ENCODE results near the gene VIM. TPM values are rescaled to one million over a fixed set of nuclear protein-coding genes. Genes with fewer than 3 reads are reported as not detected.
A peak's percentile ranks its signal among the peaks of the same experiment; 100 is the strongest.

Gene VIM
- total and polyA plus RNA-seq, 5 experiments from 2014 or later = 295 to 621 (median 479) TPM

DNA sequence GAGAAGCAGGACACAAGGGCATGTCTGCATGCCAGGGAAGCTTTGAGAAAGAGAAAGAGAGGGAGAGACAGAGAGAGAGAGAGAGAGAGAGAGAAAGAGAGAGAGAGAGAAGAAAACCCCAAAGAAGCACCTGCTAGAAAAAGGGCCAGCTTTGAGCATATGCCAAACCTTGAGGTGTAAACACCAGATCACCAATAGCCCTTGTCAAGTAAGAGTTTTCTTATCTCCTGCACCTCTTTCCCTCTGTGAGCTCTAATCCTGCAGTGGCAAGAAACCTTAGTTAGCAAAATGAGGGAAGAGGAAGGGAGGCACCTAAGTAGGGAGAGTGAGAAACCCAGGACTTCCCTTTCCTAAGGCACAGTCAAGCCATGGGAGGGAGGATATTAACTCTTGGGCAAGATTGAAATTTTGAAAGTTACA is 15.2 kb upstream of the VIM start:
- POLR2A ChIA-PET = interaction anchor here (0.9 to 2.4 kb wide), 3 partner anchors 8 to 16 kb away, joined by 3 to 6 read pairs (median 5); partner anchors contain the start of gene TRDMT1
- Mint-ChIP-seq H3K4me1 (peaks cover 0 to 50% (median 11%) of the 10 kb centered on the region in 4 donors), H3K4me3 (peak overlapping the region in 1 of 10 donors; percentile 44), H3K27ac (peak overlapping the region in 5 of 10 donors; percentile 33 to 66 (median 48)), H3K27me3 (no peaks in the 10 kb centered on the region), H3K36me3 (peaks cover 0 to 9% (median 7%) of the 10 kb centered on the region in 3 donors), H3K9me3 (no peaks in the 10 kb centered on the region)
- DNase-seq = no peak
- ATAC-seq = no peak

DNA sequence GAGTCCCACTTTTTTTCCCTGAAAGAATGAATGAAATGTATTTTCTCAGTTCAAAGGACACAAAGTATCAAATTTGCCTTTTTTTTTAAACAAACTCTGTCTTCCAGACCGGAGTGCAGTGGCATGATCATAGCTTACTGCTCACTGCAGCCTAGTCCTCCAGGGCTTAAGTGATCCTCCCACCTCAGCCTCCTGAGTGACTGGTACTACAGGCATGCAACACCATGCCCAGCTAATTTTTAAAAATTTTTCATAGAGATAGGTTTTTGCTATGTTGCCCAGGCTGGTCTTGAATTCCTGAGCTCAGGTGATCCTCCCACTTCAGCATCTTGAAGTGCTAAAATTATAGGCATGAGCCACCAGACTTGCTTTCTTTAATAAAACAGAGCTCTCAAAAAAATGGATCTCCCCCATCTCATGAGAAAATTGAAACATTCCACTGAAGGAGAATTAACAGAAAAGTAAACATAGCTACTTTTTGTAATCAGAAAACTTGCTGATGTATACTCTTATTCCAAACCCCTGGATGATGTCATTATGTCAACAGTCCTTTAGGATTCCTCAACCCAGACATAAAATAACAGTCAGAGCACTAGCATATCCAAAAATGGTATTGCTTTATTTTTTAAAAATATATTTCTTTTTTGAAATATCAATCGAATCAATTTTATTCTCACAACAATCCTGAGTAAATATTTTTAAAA is 14.2 kb upstream of the VIM start:
- no peak for DNase-seq
- POLR2A ChIA-PET = interaction anchor here (0.9 to 2.4 kb wide), 3 partner anchors 7 to 15 kb away, joined by 3 to 6 read pairs (median 5); partner anchors contain the start of gene TRDMT1
- Mint-ChIP-seq H3K9me3 (no peaks in the 10 kb centered on the region), H3K27me3 (no peaks in the 10 kb centered on the region), H3K4me3 (no peak overlapping the region), H3K27ac (peak overlapping the region in 1 of 10 donors; percentile 37), H3K36me3 (peaks cover 0 to 10% (median 7%) of the 10 kb centered on the region in 3 donors), H3K4me1 (peaks cover 0 to 51% (median 10%) of the 10 kb centered on the region in 4 donors)
- no peak for ATAC-seq

DNA sequence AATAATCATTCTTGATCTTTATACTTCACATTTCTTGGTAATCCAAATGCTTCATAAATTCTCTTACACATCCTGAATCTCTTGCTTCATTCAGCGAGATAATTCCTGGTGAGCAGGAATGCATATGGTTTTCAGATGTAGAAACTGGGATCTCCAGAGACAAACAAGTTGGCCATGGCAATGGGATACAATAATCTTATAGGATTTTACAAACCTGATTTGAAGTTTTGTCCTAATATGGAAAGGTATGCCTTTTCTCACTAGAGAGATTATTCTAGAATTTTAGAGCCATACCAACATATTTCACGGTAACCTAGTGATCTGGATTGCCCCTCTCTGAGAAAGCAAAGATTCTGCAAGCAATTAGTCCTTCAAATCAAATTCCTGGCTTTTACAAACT is 13.5 kb upstream of the VIM start:
- no peak overlapping the region for H3K27ac Mint-ChIP-seq
- H3K36me3 Mint-ChIP-seq = peaks cover 0 to 10% (median 7%) of the 10 kb centered on the region in 3 donors
- H3K9me3 Mint-ChIP-seq = no peaks in the 10 kb centered on the region
- H3K27me3 Mint-ChIP-seq = no peaks in the 10 kb centered on the region
- peak overlapping the region in 1 of 10 donors; percentile 30 for H3K4me3 Mint-ChIP-seq
- ATAC-seq (no peak), DNase-seq (no peak)
- POLR2A ChIA-PET = interaction anchor here (1.8 kb wide), 1 partner anchor 15 kb away, joined by 7 read pairs; no protein-coding TSS in a partner anchor
- peaks cover 0 to 46% (median 10%) of the 10 kb centered on the region in 4 donors for H3K4me1 Mint-ChIP-seq

DNA sequence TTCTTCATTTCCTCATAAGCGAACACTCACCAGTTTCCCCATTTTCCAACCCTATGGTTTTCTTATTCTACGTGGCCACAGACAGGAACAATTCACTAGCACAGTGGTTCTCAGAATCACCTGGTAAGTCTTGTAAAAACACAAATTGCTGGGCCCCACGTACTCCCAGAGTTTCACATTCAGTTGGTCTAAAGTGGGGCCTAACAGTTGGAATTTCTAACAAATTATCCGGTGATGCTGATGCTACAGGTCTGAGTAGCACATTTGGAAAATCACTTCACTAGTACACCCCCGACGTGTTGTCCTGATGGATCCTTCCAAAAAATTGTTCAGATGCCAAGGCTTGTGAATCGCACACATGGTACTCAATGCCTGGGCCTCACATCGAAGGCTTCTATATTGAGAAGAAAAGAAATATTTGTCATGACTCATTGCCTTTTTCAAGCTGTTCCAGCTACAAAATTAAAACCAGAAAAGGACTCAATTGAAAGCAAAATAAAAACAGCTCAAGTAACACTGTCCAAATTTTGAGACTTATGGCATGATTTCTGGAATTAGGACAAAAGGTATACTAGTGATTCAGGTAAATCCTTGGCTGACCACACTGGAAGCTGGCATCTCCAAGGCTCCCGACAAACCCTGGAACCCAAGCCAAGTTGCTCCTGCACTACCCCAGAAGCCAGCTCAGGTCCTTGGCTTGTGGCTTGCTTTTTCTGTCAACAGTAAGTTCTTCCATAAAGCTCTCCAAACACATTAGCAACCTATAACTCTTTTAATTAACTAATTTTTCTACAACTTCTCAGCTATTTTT is 12.9 kb upstream of the VIM start:
- H3K27ac Mint-ChIP-seq = peak overlapping the region in 1 of 10 donors; percentile 89
- H3K27me3 Mint-ChIP-seq = no peaks in the 10 kb centered on the region

DNA sequence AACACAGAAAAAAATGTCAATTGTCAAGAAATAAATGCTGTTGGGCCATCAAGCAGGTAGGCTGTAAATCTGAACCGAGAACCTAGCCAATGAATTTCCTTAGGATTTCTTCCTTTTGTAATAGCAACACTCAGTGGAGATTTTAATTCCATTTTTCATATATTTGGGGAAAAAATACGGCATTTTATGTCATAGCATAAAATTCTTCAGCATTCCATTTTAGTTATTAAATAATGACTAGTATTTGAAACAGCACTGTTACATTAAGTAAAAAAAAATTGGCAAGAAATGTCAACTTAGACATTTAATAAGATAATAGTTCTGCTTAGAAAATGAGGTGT is 12.3 kb upstream of the VIM start:
- H3K36me3 Mint-ChIP-seq = peaks cover 0 to 10% (median 7%) of the 10 kb centered on the region in 3 donors
- no peak for ATAC-seq
- DNase-seq = no peak
- POLR2A ChIA-PET = interaction anchor here (1.1 to 1.8 kb wide), 2 partner anchors 10 to 14 kb away, joined by 3 to 7 read pairs; no protein-coding TSS in a partner anchor
- H3K4me1 Mint-ChIP-seq = peaks cover 0 to 47% (median 10%) of the 10 kb centered on the region in 4 donors
- H3K9me3 Mint-ChIP-seq = no peaks in the 10 kb centered on the region
- H3K4me3 Mint-ChIP-seq = no peak overlapping the region
- peak overlapping the region in 4 of 10 donors; percentile 10 to 89 (median 88) for H3K27ac Mint-ChIP-seq
- no peaks in the 10 kb centered on the region for H3K27me3 Mint-ChIP-seq

More for the DNA sequence above, 12.9 kb upstream of the VIM start:
- Mint-ChIP-seq H3K36me3 (peaks cover 0 to 10% (median 7%) of the 10 kb centered on the region in 3 donors), H3K4me3 (peak overlapping the region in 1 of 10 donors; percentile 30), H3K9me3 (no peaks in the 10 kb centered on the region), H3K4me1 (peaks cover 0 to 46% (median 10%) of the 10 kb centered on the region in 4 donors)
- DNase-seq (no peak), ATAC-seq (no peak)
- POLR2A ChIA-PET = interaction anchor here (1.1 to 1.8 kb wide), 2 partner anchors 9 to 15 kb away, joined by 3 to 7 read pairs; no protein-coding TSS in a partner anchor

DNA sequence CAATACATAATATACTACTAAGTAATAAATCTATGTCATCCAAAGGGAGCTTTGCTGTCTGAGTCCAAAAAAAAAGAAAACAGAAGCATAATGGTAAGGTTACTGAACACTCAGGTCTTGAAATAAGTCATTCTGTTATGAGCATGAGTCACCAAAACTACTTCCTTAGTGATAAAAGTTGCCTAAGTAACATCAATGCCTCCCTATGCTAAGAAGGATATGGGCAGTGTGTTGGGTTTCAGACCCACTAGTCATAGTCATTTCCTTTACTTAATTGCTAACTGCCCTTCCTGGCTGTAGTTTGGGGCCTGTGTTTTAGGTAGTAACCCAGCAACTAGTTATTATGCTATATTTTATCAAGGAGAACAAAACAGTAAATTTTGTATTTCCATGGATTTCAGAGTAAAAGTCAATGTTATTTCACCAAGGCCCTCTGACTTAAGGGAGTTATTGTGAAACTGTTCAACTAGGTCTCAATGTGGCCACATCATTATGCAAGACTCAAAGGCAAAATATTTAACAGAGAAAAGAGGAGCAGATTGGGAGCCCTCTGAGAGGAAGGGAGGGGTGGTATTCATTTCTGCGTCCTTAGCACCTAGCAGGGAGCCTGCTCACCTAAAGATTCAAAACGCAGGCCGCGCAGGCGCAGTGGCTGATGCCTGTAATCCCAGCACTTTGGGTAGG is 11.7 kb upstream of the VIM start:
- peak overlapping the region in 8 of 10 donors; percentile 38 to 89 (median 65) for H3K27ac Mint-ChIP-seq
- no peaks in the 10 kb centered on the region for H3K27me3 Mint-ChIP-seq
- POLR2A ChIA-PET = interaction anchor here (1.8 kb wide), 1 partner anchor 13 kb away, joined by 7 read pairs; no protein-coding TSS in a partner anchor
- ATAC-seq (peak; percentile 88 to 91), DNase-seq (no peak)
- H3K4me1 Mint-ChIP-seq = peaks cover 0 to 51% (median 11%) of the 10 kb centered on the region in 4 donors
- no peaks in the 10 kb centered on the region for H3K9me3 Mint-ChIP-seq
- H3K4me3 Mint-ChIP-seq = peak overlapping the region in 2 of 10 donors; percentile 42 to 54
- peaks cover 0 to 10% (median 7%) of the 10 kb centered on the region in 3 donors for H3K36me3 Mint-ChIP-seq

DNA sequence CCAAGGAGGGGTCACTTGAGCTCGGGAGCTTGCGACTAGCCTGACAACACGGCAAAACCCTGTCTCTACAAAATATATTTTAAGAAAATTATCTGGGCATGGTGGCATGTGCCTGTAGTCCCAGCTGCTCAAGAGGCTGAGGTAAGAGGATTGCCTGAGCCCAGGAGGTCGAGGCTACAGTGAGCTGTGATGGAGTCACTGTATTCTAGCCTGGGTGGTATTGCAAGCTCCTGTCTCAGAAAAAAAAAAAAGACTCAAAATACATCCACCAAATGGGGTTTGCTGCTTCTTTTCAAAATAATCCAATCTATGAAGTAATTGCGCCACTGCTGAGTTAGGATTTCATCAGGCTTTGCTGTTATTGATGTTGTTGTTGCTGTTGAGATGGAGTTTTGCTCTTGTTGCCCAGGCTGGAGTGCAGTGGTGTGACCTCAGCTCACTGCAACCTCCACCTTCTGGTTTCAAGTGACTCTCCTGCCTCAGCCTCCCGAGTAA is 11.1 kb upstream of the VIM start:
- Mint-ChIP-seq H3K4me3 (no peak overlapping the region), H3K27me3 (no peaks in the 10 kb centered on the region), H3K27ac (peak overlapping the region in 3 of 10 donors; percentile 54 to 89 (median 87)), H3K4me1 (peaks cover 0 to 51% (median 11%) of the 10 kb centered on the region in 4 donors), H3K36me3 (peaks cover 0 to 10% (median 7%) of the 10 kb centered on the region in 3 donors), H3K9me3 (no peaks in the 10 kb centered on the region)
- POLR2A ChIA-PET = no interaction called here
- ATAC-seq (no peak), DNase-seq (no peak)

DNA sequence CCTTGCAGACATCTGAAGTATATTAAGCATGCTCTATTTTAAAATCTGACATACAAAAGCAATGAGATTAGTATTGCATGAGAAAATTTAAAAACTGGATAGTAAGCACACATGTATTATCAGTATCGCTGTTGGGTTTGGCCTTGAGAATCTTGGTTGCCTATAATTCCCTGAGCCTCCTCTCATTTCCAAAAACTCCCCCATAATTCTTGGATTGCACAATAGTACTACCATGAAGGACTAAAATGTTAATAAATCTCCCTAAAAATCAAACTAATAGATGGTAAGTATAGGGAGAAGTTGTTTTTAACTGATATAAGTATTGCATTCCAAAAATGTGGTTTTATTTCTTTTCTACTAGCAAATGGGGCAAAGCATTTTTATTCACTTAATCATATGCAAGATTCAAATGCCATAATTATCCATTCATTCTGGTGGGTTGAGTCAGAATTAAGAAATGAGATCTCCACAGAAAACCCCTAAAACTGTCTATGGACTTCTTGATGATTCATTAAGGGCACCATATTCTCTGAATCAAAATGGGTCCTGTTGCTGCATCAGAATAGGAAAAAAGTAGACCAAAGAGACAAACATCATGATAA is 10.3 kb upstream of the VIM start:
- Mint-ChIP-seq H3K4me1 (peaks cover 5 to 49% (median 14%) of the 10 kb centered on the region in 4 donors), H3K9me3 (no peaks in the 10 kb centered on the region), H3K27ac (peak overlapping the region in 3 of 10 donors; percentile 13 to 87 (median 48)), H3K27me3 (no peaks in the 10 kb centered on the region), H3K4me3 (no peak overlapping the region), H3K36me3 (peaks cover 0 to 10% (median 7%) of the 10 kb centered on the region in 3 donors)
- DNase-seq = no peak
- no peak for ATAC-seq
- POLR2A ChIA-PET = no interaction called here

DNA sequence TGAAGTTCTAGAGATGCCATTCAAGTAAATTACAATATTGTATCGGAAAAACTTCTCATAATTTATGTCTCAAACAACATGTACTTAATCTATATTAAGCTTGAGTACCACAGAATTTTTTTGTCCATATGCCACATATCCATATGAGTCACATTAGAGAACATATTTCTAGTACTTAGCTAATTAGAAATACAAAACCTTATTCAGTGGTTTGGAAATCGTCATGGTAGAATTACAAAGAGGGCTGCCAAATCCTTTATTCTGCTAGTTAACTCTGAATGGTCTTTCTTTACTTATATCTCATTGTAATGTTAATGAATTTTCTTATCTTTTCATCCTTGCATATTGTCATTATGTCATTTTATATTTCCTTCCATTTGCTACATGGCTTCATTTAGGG is 9.0 kb upstream of the VIM start:
- no peak for ATAC-seq
- H3K27ac Mint-ChIP-seq = peak overlapping the region in 1 of 10 donors; percentile 41
- H3K36me3 Mint-ChIP-seq = peaks cover 0 to 8% (median 4%) of the 10 kb centered on the region in 3 donors

DNA sequence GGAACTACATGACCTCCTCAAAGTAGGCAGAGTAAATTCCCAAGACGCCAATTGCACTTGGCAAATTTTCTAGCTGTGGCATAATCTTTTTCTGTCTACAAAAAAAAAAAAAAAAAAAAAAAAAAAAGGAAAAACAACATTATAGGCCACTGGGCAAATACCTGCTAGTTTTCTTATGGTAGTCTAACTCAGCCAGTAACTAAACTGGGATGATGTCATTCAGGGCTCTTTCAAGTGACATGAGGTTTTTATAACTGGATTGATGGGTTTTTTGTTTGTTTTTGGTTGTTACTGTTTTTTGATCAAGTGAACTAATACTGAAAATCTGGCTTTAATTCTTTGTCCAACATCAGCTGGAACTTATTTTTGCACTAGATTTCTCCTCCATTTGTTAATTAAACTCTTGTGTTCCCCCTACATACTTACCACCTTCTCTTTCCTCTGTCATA is 7.4 kb upstream of the VIM start:
- H3K27me3 Mint-ChIP-seq = no peaks in the 10 kb centered on the region
- peak overlapping the region in 2 of 10 donors; percentile 0 to 25 for H3K27ac Mint-ChIP-seq
- no peaks in the 10 kb centered on the region for H3K9me3 Mint-ChIP-seq
- peaks cover 9 to 41% (median 15%) of the 10 kb centered on the region in 4 donors for H3K4me1 Mint-ChIP-seq
- DNase-seq (no peak), ATAC-seq (no peak)
- POLR2A ChIA-PET = interaction anchor here (0.7 to 1.4 kb wide), 5 partner anchors 8 to 403 kb away, joined by 3 to 6 read pairs (median 4); partner anchors contain the start of genes RSU1 and TRDMT1
- H3K4me3 Mint-ChIP-seq = no peak overlapping the region
- peaks cover 0 to 2% (median 0%) of the 10 kb centered on the region in 3 donors for H3K36me3 Mint-ChIP-seq

More for the DNA sequence above, 9.0 kb upstream of the VIM start:
- H3K4me1 Mint-ChIP-seq = peaks cover 8 to 46% (median 15%) of the 10 kb centered on the region in 4 donors
- POLR2A ChIA-PET = interaction anchor here (0.8 kb wide), 1 partner anchor 11 kb away, joined by 3 read pairs; no protein-coding TSS in a partner anchor
- no peak overlapping the region for H3K4me3 Mint-ChIP-seq
- DNase-seq = no peak
- H3K9me3 Mint-ChIP-seq = no peaks in the 10 kb centered on the region
- H3K27me3 Mint-ChIP-seq = no peaks in the 10 kb centered on the region

DNA sequence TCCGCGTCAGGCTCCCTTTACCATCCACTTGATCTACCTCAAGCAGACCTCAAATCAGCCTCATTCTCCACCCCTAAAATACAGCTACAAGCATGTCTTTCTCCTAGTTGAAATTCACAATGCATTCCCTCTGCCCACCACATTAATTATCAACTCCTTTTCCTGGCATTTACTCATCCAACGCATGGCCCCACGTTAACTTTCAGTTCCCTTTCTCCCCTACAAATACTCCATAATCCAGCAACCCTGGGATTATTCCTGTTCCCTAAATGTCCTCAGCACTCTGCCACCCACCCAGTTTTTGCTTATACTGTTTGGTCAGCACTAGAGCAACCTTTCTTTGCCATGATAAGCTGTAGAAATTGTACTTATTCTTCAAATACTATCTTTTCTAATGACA is 5.7 kb upstream of the VIM start:
- H3K36me3 Mint-ChIP-seq = peaks cover 0 to 2% (median 0%) of the 10 kb centered on the region in 3 donors
- H3K27me3 Mint-ChIP-seq = no peaks in the 10 kb centered on the region
- no peak overlapping the region for H3K4me3 Mint-ChIP-seq
- POLR2A ChIA-PET = no interaction called here
- H3K4me1 Mint-ChIP-seq = peaks cover 21 to 39% (median 24%) of the 10 kb centered on the region in 4 donors
- H3K27ac Mint-ChIP-seq = peak overlapping the region in 2 of 10 donors; percentile 39 to 69
- DNase-seq (no peak), ATAC-seq (no peak)
- H3K9me3 Mint-ChIP-seq = no peaks in the 10 kb centered on the region
